Skin epidermis (tissue), 12 donors: ENCODE data around the gene RNLS.

Source experiments
- H3K27ac ChIP-seq, 21 experiments: fragments of 200-600 bp; sonication (generic) in 11 of 21; one replicate each; pipeline ENCODE4 v1.5.0; 2020; ENCODE audit warnings: mild to moderate bottlenecking in 3 of 21, inconsistent platforms in 2 of 21, moderate library complexity in 2 of 21
- H3K4me3 ChIP-seq, 7 experiments: fragments of 200-600 bp; sonication (generic) in 2 of 7; one replicate each; pipeline ENCODE4 v1.5.0; 2020; ENCODE audit warnings: inconsistent platforms in 2 of 7, mild to moderate bottlenecking in 2 of 7, moderate library complexity in 1 of 7

RNLS gene

DNA sequence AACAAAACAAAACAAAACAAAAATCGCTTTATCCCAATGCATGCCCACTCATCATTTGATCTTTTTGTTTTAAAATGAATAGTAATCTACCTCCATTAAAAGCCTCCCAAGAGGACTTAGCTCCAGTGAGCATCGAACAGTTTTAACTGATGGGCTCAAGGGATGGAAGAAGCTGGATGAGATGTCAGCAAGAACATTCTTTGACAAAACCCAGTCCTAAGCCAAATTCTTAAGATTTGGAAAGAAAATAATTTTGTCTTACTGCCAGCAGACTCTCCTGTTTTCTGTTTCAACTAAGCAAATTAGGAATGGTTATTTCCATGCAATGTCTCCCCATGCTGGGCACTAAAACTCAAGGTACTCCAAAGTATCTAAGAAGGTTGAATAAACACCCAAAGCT is 127.3 kb downstream of the RNLS start:
- Histone ChIP-seq H3K4me3 (no peak overlapping the region), H3K27ac (no peak overlapping the region)

DNA sequence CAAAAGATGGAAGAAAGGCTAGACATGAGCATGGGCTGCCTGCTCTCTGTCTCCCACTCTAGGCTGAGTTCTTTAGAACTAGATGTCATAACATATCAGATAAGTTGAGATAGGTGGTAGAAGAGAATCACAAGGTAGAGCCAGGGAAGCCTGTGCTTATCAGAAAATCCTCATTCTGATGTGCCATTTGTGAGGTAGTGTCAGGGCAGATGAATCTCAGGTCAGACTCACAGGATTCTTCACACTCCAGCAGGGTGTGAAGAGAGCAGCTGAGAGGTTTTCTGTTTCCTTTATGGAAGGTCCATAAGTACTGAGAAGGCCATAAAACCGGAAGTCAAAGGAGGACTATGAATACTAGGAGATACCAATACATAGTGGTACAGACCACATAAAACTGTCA is 132.9 kb downstream of the RNLS start:
- no peak overlapping the region for H3K27ac ChIP-seq
- no peak overlapping the region for H3K4me3 ChIP-seq

DNA sequence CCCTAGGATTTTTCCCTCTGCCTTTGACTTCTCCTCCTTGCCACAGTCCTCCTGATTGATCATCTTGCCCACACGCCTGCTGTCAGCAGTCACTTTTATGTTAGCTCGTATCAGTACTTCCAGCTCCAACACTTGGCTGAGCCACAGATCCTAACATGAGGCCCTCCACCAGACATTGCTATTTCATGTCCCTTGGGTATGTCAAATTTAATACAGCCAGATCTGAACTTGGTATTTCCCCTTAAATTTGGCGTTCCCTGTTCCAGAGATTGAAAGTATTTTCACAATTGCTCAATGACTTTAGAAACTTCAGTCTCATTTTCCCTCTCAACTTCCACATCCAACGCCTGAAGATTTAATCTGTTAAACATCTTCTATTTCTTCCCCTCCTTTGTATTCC is 140.4 kb downstream of the RNLS start:
- no peak overlapping the region for H3K27ac ChIP-seq
- H3K4me3 ChIP-seq: no peak overlapping the region

DNA sequence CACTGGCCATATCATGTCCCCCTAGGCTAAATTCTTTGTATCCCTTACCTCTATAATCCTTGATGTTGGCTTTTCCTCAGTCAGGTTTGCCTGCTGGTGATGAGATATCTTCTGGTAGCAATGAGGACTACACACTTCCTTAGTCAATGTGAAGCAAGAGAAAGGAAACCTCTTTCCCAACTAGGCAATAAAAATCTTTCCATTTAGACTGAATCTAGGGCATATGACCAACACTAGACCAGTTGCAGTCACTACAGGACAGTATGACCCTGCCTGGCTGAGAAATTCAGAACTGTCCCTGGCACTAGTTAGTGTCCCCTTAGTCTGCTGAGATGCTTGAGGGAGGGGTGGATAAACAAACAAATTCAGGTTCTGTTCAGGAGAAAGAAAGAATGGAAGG is 142.6 kb downstream of the RNLS start:
- Histone ChIP-seq H3K4me3 (no peak overlapping the region), H3K27ac (no peak overlapping the region)

DNA sequence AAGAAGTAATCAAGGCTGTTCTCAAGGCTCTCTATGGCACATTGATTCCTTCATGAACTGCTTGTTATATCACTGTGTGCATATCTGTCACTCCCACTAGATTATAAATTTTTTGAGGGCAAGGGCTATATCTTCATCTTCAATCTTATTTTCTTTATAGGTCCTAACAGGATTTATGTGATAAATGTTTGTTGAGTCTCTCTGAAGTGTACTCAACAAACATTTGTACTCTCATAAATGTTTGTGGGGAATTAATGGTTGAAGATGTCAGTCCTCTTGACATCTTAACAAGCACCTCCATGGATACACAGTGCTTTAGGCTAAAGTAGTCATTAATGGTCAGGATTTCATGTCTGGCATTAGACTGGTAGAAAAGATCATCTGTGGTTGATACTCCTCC is 143.2 kb downstream of the RNLS start:
- H3K4me3 ChIP-seq: no peak overlapping the region
- no peak overlapping the region for H3K27ac ChIP-seq

DNA sequence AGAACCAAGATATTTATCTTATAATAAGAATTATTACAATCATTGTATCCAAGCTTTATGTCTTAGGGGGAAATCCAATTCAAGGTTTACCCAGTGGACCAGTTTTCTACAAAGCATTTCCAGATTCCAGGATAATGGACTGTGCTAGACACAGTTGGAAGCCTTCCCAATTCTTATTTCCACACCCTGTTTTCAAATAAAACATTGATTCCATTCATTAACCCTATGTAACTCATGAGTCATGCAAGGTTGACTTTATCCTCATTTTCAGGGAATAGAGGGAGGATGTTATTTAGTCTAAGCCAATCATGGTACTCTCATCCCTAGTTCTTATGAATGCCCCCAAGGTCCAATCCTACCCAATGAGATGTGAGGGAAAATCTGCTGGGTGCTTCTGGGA is 145.7 kb downstream of the RNLS start:
- Histone ChIP-seq H3K27ac (no peak overlapping the region), H3K4me3 (no peak overlapping the region)

DNA sequence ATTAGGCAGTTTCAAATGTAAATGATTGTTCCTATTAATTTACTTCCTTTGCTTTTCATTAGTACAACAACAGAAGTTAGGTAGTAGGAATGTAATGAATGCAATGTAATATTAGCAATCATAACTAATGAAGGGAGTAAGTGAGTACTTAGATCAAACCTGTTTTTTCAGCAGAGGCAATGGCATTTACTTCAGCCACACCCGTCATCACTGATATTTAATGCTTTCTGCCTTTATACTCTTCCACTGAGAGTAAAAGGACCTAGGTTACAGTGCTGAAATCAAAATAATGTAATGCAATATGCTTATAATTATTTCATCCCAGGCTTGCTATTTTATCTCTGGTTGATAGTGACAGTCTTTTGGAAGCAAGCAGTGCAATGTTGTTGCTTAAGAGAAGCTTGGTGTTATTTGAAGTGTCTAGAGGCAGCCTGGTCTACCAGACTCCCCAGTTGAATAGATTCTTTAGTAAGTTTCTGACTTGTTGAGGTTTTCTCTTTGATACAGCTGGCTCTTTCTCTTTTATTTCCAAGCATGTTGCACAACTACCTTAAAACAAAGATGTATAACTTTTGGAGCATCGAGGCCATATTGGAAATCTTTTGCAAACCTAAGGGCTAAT is 149.4 kb downstream of the RNLS start:
- H3K27ac ChIP-seq: no peak overlapping the region

DNA sequence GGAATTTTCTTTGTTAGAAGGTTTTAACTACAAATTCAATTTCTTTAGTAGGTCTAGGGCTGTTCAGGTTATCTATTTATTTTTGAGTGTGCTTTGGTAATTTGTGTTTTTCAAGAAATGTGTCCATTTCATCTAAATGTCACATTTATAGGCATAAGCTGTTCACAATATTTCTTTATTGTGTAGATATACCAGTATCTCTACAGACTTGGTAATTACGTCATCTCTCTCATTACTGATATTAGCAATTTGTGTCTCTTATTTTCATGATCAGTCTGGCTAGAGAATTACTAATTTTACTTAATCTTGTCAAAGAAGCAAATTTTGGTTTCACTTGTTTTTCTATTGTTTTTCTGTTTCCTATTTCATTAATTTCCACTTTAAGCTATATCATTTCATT is 152.0 kb downstream of the RNLS start:
- H3K27ac ChIP-seq: no peak overlapping the region
- H3K4me3 ChIP-seq: no peak overlapping the region

More for the DNA sequence above, 149.4 kb downstream of the RNLS start:
- no peak overlapping the region for H3K4me3 ChIP-seq

DNA sequence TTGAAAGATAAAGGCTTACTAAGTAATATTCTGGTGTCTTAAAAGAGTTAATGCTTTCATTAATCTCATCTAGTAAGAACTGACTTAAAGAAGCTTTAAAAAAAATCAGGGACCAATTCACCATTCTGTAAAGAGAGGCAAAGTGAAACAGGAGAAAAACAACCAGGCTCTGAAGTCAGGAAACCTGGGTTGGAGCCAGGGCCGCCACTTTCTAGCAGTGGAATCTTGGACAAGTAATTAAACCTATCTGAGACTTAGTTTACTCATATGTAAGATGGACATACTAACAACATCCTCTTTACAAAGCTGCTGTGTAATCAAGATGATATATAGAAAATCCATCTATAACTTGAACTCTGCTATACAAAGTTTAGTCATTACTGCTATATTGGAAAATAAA is 154.1 kb downstream of the RNLS start:
- no peak overlapping the region for H3K4me3 ChIP-seq
- no peak overlapping the region for H3K27ac ChIP-seq

DNA sequence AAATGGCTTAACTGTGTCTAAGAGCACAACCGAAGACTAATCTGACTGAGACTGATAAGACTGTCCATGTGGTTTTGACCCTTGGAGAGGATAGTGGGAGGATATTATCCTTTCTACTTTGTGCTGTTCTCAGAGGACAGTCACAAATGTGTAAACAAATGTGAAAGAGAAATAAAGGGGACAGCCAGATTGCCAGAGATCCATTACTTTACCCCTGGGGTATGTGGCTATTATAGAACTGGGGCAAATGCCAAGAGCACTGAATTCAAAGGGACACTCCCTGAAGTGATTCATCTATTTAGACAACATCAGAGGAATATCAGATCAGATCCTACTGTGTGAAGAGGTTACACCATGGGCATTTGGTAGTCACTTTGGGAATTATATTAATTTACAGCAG is 154.7 kb downstream of the RNLS start:
- Histone ChIP-seq H3K4me3 (no peak overlapping the region), H3K27ac (no peak overlapping the region)

DNA sequence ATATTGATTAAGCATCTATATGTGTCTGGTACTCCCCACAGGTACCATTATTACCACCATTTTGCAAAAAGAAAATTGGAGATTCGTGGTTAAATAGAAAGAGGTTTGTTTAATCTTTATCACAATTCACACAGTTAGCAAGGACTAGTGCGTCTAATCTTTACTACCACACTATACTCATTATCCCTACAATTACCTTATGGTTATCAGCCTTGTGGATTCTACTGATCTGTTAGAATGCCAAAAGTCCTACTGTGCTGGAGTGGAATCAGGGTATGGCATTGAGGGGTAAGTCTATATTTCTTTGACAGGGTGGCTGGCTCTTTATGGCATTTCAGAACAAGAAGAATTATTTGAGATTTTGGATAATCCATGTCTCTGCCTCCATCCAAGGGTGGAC is 156.1 kb downstream of the RNLS start:
- no peak overlapping the region for H3K27ac ChIP-seq

DNA sequence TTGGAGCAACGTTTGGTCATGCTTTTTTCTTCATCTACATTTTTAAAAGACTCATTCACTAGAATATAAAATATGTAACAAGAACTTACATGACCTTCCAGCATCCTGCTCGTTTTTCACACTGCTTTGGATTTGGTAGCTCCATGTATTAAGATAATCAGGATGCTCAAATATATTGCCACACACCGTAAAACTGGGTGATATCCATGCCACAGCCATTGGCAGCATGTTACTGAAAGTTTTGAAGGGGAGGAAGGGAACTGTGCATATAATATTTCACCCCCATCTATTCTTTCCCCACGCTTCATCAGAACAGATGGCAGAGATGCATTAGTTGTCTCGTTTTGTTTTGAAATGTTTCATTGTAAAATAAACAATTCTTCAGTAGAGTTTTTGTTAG is 158.2 kb downstream of the RNLS start:
- no peak overlapping the region for H3K27ac ChIP-seq
- no peak overlapping the region for H3K4me3 ChIP-seq

More for the DNA sequence above, 156.1 kb downstream of the RNLS start:
- no peak overlapping the region for H3K4me3 ChIP-seq

DNA sequence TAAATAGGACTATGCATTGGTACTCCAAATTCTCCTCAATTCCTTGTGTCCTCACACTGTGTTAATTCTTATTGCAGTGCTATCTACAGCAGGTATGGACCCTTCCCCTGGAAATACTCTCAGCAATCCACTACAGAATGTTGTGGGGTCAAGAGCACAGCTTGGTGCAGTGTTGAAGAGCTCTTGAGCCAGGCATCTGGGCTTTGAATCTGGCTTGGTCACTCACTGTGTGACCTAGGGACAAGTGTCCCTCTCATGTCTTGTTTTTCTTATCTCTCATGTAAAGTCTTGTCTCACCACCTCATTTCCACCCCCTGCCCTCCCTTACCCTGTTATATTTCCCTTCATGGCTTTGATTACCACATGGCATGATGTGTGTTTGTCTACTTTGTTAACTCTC is 159.4 kb downstream of the RNLS start:
- Histone ChIP-seq H3K4me3 (no peak overlapping the region), H3K27ac (no peak overlapping the region)

DNA sequence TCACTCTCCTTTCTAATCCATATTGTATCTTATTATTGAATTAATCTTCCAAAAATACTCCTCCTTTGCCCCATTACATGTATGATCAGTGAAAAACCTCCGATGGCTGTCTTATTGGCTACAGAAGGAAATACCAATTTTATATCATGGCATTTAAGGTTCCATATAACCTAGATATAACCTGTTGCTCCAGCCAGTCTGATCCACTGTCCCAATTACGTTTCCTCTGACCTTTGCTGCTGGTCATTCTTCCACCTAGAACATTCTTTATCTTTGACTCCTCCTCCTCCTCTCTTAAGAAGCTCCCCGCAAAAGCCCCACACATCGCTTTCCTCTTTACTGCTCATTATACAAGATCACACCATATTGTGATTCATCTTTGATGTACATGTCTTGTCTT is 161.5 kb downstream of the RNLS start:
- H3K27ac ChIP-seq: no peak overlapping the region
- H3K4me3 ChIP-seq: no peak overlapping the region

DNA sequence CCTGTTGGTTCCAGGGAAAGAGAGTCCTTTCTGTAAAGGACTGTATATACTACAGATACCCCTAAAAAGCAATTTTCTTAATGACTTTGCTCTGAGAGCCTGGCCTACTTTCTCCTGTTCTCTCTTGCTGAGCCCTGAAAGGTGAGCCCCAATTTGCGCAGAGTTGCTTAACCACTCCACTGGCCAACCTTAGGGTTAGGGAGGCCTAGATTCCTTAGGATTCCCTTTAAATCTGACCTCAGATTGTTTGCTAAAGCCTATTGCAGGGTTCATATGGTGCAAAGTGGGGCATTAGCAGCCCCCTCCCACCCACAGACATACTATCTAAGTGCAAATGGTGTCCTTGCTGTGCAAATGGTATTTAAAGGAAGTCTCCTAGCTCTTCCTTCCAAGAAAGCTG is 164.2 kb downstream of the RNLS start:
- H3K4me3 ChIP-seq: no peak overlapping the region

DNA sequence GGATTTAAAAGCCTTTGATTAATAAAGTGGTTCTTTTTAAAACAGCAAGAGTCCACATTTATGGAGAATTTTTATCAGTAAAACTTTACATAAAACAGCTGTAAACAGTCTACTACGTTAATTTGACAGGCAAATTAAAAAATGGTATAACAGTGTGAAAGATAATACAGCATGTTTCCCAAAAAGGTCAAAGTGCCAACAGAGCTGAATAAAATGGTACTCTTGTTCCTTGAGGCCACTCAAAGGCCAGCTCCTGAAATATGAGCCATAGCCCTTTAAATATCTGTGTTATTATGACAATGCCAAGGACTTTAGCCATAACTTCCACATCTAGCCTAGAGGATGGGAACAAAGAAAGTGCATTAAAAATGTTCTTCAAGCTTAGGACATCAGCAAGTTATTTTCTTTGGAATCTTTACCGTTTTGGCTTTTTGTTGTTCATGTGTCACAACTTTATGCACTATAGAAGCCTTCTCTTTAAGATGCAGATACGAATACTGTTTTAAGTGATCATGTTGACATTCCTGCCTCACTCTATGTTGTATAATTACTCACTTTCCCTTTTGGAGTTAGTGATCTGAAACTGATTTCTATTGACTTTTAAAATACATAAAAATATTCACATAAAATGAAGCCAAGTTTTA is 165.6 kb downstream of the RNLS start:
- no peak overlapping the region for H3K4me3 ChIP-seq
- H3K27ac ChIP-seq: no peak overlapping the region

More for the DNA sequence above, 164.2 kb downstream of the RNLS start:
- H3K27ac ChIP-seq: no peak overlapping the region

DNA sequence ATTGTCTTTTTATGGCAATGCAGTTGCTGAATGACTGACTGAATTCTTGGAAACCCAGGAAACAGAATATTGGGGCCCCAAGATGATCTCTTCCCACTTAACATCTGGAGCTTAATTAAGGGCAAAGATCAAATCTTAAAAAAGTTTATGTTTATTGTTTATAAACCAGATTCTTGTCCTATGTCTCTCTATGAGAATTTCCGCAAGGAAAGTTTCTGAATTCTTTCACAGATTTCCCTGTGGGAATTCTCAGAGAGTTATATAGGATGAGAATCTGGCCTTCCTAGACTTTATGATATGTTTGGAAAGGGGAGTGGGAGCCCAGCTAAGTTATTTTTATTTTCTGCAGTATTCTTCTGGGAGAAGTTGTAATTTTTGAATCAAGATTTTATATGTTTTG is 166.3 kb downstream of the RNLS start:
- H3K4me3 ChIP-seq: no peak overlapping the region
- no peak overlapping the region for H3K27ac ChIP-seq

DNA sequence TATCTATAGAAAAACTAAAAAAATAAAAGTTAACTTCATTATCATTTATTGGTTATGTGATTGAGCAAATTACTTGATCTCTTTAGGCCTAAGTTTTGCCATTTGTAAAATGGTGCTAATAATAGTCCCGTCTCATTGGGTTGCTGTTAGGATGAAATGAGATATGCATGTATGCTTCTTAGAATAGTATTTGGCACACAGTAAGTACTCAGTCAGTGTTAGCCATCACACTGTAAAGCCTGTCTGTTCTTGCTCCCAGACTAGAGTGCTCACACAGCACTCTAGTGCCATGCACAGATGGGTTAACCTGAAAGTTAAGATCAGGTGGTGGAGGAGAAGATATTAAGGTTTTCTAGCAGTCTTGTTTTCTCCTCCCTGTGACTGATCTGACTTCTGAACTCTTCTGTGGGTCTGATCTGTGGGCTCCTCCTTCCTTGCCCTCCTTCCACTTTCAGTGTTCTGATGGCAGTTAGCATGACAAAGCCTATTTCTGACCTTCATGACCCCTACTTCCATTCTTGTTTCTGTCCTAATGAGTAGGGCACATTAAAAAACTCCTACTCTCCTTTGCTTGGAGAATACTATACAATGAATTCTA is 167.5 kb downstream of the RNLS start:
- no peak overlapping the region for H3K4me3 ChIP-seq
- no peak overlapping the region for H3K27ac ChIP-seq

DNA sequence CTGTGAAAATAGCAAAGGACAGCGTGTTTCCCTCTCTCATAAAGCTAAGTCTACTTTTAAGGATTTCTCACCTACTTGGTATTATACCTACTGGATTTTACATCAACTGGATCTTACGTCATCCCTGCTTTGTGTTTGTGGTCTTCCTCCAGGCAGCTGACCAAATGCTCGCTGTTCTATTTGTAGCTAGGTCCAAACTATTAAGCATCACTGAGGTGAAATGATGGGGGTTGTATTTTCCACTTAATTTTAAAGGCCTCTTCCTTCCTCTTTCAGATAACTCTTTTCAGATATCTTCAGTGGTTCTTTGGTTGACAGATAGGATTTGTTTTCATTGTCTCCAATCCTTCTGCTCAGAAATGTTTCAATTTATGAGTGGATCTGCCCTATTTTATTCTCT is 169.7 kb downstream of the RNLS start:
- H3K27ac ChIP-seq: no peak overlapping the region

DNA sequence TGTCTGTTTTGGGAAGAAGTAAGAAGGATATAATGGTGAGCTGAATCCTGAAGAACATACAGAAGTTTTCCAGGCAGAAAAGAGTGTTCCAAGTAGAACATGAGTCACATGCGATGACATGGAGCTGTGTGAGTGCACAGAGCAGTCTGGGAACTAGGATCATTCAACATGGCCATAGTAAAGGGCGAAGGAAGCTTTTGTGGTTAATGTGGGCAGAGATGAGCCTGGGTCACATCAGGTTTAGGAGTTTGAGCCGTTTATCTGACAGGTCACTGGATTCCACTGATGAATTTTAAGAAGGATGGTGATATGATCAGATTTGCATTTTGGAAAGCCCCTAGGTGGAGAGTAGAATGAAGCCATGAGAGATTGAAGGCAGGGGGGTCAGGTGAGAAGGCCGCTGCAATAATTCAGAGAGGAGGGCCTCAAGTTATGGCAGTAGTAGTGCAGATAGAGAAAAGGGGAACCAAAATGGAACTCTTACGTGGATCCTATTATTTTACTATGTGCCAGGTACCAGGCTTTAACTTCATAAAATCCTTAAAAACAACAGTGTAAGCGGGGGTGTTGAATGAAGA is 171.3 kb downstream of the RNLS start:
- Histone ChIP-seq H3K4me3 (no peak overlapping the region), H3K27ac (no peak overlapping the region)

More for the DNA sequence above, 169.7 kb downstream of the RNLS start:
- H3K4me3 ChIP-seq: no peak overlapping the region

DNA sequence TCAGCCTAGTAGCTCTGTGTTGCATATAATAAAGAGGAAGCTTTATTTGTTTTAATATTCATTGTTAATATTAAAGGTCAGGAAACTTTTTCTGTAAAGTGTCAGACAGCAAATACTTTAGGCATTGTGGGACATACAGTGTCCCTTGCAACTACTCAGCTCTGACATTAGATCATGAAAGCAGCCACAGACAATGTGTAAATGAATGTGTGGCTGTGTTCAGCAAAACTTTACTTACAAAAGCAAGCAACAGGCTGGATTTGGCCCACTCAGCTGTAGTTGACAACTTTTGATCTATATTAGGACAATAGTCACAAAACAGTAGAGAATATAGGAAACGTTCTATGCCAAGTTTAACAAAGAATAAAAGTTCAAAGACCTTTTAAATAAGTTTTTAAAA is 173.3 kb downstream of the RNLS start:
- H3K27ac ChIP-seq: no peak overlapping the region
- H3K4me3 ChIP-seq: no peak overlapping the region
